ENCODE results near the gene ITPR1. TPM values are rescaled to one million over a fixed set of nuclear protein-coding genes. Genes with fewer than 3 reads are reported as not detected.
"Not testable (repeated sequence)": the region's sequence is repeated elsewhere in the genome, so short reads cannot be mapped to it uniquely, and the experiment has no call there.

Gene ITPR1
- total RNA-seq, 1 donor from 2014 or later = 91.7 TPM

DNA sequence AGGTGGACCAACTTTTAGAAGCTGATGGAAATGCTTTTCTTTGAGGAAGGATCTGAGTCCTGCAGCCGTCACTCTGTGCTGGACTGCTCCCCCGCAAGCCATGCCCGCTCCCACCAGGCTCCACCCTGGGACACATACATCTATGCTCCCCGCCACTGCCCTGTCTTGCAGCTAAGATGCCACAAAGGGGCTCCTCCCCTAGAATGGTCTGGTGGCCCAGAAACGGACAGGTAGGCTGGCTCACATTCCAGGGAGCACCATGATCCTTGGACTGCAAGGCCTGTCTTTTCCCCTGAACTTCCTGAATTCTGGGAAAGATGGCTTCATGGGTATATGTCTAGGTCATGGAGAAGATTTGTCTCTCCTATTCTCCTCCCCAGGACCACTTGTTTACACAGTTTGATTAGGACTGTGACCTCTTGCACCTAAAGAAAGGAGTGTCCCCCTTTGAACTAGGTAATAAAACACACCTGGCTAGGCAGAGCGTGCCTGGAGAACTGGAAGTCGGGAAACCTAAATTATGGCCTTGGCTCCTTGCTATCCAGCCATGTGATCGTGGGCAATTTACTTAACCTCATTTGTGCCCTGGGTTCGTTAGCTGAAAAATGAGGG lies 265.2 kb downstream of the ITPR1 start:
- intact Hi-C loops (cut with DNase I) = no loop called here
- TF ChIP-seq, protein P1, sequence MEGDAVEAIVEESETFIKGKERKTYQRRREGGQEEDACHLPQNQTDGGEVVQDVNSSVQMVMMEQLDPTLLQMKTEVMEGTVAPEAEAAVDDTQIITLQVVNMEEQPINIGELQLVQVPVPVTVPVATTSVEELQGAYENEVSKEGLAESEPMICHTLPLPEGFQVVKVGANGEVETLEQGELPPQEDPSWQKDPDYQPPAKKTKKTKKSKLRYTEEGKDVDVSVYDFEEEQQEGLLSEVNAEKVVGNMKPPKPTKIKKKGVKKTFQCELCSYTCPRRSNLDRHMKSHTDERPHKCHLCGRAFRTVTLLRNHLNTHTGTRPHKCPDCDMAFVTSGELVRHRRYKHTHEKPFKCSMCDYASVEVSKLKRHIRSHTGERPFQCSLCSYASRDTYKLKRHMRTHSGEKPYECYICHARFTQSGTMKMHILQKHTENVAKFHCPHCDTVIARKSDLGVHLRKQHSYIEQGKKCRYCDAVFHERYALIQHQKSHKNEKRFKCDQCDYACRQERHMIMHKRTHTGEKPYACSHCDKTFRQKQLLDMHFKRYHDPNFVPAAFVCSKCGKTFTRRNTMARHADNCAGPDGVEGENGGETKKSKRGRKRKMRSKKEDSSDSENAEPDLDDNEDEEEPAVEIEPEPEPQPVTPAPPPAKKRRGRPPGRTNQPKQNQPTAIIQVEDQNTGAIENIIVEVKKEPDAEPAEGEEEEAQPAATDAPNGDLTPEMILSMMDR (IDR thresholded peaks at IDR 0.05) = no peak
- Histone ChIP-seq H3K9me3 (no peaks in the 10 kb centered on the region), H3K4me1 (no peaks in the 10 kb centered on the region), H3K4me3 (no peak overlapping the region), H3K27ac (no peak overlapping the region), H3K36me3 (no peaks in the 10 kb centered on the region), H3K27me3 (no peaks in the 10 kb centered on the region)
- ATAC-seq (no peak), DNase-seq (no peak)

DNA sequence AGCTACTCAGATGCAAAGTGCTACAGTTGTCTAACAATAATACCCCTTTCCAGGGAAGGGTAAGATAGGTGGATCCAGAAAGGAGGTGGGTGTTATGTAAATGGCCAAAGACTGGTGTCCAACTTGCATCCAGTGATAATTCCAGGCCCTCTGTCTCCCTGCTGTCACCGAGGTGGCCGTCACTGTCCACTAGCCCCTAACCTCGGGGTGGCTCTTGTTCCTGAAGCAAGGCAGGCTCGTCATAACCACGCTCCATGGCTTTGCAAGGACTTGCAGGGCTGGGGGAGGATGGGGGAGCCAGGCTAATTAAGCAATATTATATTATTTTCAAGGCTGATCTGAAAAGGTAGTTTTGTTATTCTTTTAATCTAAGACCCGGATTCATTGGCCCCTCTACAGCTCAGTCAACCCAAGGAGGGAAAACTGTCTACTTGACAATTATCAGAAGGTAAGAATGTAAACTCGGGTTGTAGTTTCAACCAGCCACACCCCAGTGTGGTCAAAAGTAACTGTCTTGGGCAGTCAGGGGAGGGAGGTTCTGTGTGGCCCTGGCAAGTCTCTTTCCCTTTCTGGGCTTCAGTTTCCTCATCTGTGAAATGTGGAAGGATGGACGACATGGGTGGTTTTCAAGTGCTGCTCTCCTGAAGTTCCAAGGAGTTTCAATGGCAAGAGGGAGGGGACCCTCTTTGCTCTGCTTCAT lies 266.0 kb downstream of the ITPR1 start:
- TF ChIP-seq, protein P1 (IDR thresholded peaks at IDR 0.05) = no peak
- H3K27me3 ChIP-seq = no peaks in the 10 kb centered on the region
- no peaks in the 10 kb centered on the region for H3K36me3 ChIP-seq
- DNase-seq (no peak), ATAC-seq (no peak)
- H3K27ac ChIP-seq = no peak overlapping the region
- no peaks in the 10 kb centered on the region for H3K9me3 ChIP-seq
- H3K4me1 ChIP-seq = no peaks in the 10 kb centered on the region
- intact Hi-C loops (cut with DNase I) = no loop called here
- H3K4me3 ChIP-seq = no peak overlapping the region

DNA sequence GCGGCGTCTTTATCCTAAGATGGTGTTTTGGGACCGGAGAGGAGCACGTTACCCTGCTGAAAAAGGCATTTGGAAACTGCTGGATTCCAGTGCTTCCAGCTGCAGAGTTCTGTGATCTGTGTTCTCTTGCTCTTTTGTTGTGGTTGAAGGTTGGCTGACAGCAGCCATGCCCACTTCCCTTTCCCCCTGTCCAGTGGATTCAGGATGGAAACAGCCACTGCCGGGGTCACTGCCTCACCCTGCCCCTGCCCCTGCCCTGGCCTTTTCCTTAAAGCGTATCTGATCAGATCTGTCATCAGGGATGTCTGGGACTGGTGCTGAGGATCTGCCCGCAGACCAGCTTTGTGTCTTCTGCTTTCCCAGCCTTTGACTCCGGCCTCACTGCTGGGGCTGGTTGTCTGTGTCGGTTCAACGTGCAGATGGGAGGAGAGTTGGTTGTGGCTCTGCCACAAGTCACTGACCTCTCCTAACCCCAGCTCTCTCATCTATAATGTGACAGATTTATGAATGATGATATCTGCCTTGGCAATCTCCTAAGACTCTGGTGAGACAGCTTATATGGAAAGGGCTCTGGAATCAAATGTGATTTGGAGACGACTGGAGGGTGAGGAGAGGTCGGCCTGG lies 266.7 kb downstream of the ITPR1 start:
- Histone ChIP-seq H3K36me3 (no peaks in the 10 kb centered on the region), H3K4me3 (no peak overlapping the region), H3K27me3 (no peaks in the 10 kb centered on the region), H3K4me1 (no peaks in the 10 kb centered on the region), H3K27ac (no peak overlapping the region), H3K9me3 (no peaks in the 10 kb centered on the region)
- intact Hi-C loops (cut with DNase I) = no loop called here
- DNase-seq (no peak), ATAC-seq (no peak)
- TF ChIP-seq, protein P1 (IDR thresholded peaks at IDR 0.05) = no peak

DNA sequence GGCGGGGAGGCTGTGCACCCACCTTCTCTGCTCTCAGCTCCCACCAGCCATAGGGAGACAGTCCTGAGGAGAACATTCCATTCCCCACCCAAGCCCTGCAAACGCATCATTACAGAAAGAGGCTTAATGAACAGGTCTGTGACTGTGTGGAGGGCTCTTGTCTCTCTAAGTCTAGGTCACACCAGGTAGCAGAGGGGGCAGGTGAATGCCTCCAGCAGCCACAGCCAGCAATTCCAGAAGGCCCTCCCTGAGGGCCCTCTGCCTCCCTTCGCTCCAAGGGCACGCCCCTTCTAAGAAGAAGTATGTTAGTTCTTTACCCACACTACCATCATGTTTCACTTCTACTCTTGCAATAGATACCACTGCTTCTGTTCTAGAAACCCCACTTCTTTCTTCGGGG lies 268.6 kb downstream of the ITPR1 start:
- Histone ChIP-seq H3K27ac (no peak overlapping the region), H3K27me3 (no peaks in the 10 kb centered on the region), H3K9me3 (no peaks in the 10 kb centered on the region), H3K4me1 (no peaks in the 10 kb centered on the region), H3K36me3 (no peaks in the 10 kb centered on the region), H3K4me3 (no peak overlapping the region)
- DNase-seq (no peak), ATAC-seq (peak; percentile 50)
- TF ChIP-seq, protein P1 (IDR thresholded peaks at IDR 0.05) = no peak
- intact Hi-C loops (cut with DNase I) = no loop called here

DNA sequence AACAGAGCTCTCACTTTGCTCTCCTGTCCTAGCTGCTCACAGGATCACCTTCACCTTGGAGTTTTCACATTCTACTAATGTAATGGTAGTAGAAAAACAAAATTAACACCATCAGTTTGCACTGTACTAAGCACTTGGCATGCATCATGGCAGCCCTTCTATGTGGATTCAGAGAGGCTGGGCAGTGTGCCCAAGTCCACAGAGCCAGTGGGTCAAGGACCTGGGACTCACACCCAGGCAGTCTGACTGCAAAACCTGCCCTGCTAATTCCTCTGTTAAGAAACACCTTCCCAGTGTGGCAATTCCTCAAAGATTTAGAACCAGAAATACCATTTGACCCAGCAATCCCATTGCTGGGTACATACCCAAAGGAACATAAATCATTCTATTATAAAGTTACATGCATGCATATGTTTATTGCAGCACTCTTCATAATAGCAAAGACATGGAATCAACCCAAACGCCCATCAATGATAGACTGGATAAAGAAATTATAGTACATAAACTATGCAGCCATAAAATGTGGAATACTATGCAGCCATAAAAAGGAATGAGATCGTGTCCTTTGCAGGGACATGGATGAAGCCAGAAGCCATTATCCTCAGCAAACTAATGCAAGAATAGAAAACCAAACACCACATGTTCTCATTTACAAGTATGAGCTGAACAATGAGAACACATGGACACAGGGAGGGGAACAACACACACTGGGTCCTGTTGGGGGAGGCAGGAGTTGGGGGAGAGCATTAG lies 269.5 kb downstream of the ITPR1 start:
- H3K9me3 ChIP-seq; H3K27me3 ChIP-seq; H3K27ac ChIP-seq; H3K4me3 ChIP-seq; H3K36me3 ChIP-seq; intact Hi-C loops (cut with DNase I); H3K4me1 ChIP-seq: not testable (repeated sequence)
- DNase-seq (peak; percentile 91), ATAC-seq (peak; percentile 90)
